Activated naive CD4-positive, alpha-beta T cell treated with anti-CD3 and anti-CD28 coated beads, Interleukin-2, amount 50 U/mL, for 24 hours (primary cell): ENCODE results near the gene GFRA1.

Experiments used
- H3K27ac Mint-ChIP-seq: one replicate; pipeline ENCODE4 v1.8.0; 2021; ENCODE audit warnings: mild to moderate bottlenecking, mixed read lengths
- H3K27me3 Mint-ChIP-seq: one replicate; pipeline ENCODE4 v1.8.0; 2021; ENCODE audit warnings: mixed read lengths
- H3K36me3 Mint-ChIP-seq: one replicate; pipeline ENCODE4 v1.8.0; 2021; ENCODE audit warnings: mixed read lengths
- H3K4me1 Mint-ChIP-seq: one replicate; pipeline ENCODE4 v1.8.0; 2021; ENCODE audit warnings: mixed read lengths
- H3K4me3 Mint-ChIP-seq: one replicate; pipeline ENCODE4 v1.8.0; 2021; ENCODE audit warnings: mild to moderate bottlenecking, mixed read lengths
- H3K9me3 Mint-ChIP-seq: one replicate; pipeline ENCODE4 v1.8.0; 2021; ENCODE audit warnings: mixed read lengths

The GFRA1 gene

GRCh38 chr10:116201011-116201410, 72.0 kb downstream of the GFRA1 start:
- no peaks in the 10 kb centered on the region for H3K9me3 Mint-ChIP-seq
- no peak overlapping the region for H3K27ac Mint-ChIP-seq
- no peak overlapping the region for H3K4me3 Mint-ChIP-seq
- H3K27me3 Mint-ChIP-seq: peaks cover 4% of the 10 kb centered on the region
- H3K4me1 Mint-ChIP-seq: no peaks in the 10 kb centered on the region
- H3K36me3 Mint-ChIP-seq: no peaks in the 10 kb centered on the region

DNA sequence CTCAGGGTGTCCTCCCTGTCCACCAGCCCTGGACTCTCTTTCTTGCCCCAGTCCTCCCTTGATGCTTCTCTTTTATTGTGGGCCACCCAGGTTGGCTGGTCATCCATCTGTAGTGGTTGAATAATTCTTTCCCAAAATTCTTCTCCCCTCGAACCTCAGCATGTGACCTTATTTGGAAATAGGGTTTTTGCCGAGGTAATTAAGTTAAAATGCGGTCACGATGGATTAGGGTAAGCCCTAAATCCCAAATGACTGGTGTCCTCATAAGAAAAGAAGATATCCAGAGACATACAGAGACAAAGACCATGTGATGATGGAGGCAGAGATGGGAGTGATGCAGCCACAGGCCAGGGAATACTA, 74.3 kb downstream of the GFRA1 start:
- Mint-ChIP-seq H3K4me3 (no peak overlapping the region), H3K4me1 (no peaks in the 10 kb centered on the region), H3K36me3 (no peaks in the 10 kb centered on the region), H3K9me3 (peaks cover 11% of the 10 kb centered on the region), H3K27me3 (peaks cover 4% of the 10 kb centered on the region), H3K27ac (no peak overlapping the region)

DNA sequence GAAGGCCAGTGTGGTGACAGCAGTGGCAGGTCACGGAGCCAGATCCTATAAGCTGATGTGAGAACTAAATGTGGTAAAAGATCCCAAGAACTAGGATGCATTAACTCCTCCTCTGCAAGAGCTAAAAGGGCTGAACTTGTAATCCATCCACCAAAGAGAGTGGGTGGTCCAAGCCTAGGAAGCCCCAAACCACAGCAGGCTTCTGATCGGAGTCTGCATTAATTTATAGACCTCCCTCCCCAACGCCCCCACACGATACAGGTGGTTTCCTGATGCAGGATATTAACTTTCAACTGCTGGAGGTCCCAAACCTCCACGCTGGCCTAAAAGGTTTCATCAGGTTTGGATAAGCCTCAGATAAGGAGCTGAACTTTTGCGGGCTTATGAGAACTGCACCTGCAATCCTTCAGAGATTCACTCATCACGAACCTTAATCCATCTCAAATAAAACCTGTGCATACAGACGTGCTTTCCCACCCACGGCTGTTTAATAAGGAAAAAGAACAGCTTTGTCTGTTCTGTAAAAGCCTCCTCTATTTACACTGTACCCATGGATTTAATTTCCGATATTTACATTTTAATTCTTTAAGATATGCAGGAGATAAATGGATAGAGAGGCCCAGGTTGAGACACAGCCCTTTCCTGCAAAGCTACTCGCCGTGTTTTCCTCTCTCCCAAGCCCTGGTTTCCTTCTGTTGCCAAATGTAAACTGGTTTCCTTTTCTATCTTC, 74.9 kb downstream of the GFRA1 start:
- Mint-ChIP-seq H3K4me1 (no peaks in the 10 kb centered on the region), H3K36me3 (no peaks in the 10 kb centered on the region), H3K27ac (no peak overlapping the region), H3K27me3 (peaks cover 4% of the 10 kb centered on the region), H3K4me3 (no peak overlapping the region), H3K9me3 (peaks cover 11% of the 10 kb centered on the region)

- Mint-ChIP-seq H3K36me3 (no peaks in the 10 kb centered on the region), H3K4me3 (no peak overlapping the region), H3K27me3 (no peaks in the 10 kb centered on the region), H3K4me1 (no peaks in the 10 kb centered on the region), H3K27ac (no peak overlapping the region), H3K9me3 (peaks cover 11% of the 10 kb centered on the region)
Measured at GRCh38 chr10:116195583-116195982, 77.4 kb downstream of the GFRA1 start.

DNA sequence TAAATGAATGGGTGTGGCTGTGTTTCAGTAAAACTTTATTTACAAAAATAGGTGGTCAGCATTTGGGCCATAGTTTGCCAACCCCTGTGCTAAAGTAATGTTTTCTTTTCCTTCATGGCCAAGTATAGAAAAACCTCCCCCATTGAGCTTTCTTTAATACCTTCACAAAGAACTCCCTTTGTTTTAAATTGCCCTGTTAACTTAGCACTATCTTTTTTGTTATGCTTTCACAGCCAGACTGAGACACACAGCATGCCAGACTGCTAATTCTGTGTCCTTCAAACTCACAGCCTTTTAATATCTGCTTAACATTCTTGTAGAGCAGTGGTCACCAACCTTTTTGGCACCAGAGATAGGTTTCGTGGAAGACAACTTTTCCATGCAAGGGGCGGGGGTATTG, 78.0 kb downstream of the GFRA1 start:
- no peak overlapping the region for H3K27ac Mint-ChIP-seq
- no peaks in the 10 kb centered on the region for H3K4me1 Mint-ChIP-seq
- no peaks in the 10 kb centered on the region for H3K36me3 Mint-ChIP-seq
- no peaks in the 10 kb centered on the region for H3K27me3 Mint-ChIP-seq
- no peak overlapping the region for H3K4me3 Mint-ChIP-seq
- H3K9me3 Mint-ChIP-seq: peaks cover 11% of the 10 kb centered on the region

DNA sequence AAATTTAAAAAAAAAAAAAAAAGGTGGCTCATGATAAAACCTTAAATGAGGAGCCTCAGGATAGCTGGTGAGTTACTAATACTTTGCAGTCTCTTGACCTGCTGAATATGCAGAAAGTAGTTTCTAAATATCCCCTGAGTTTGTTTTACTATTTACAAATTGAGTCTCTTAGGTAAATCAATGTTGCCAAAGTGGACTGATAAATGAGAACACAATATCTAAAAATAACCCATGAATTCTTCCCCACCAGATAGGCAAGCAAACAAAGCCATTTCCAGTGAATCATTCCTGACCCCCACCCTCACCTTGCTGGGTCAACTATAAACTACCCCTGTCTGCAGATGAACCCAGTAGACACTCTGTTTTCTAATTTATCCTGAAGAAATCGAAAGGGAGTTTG, 78.9 kb downstream of the GFRA1 start:
- H3K4me3 Mint-ChIP-seq: no peak overlapping the region
- H3K27ac Mint-ChIP-seq: no peak overlapping the region
- H3K36me3 Mint-ChIP-seq: no peaks in the 10 kb centered on the region
- no peaks in the 10 kb centered on the region for H3K4me1 Mint-ChIP-seq
- no peaks in the 10 kb centered on the region for H3K27me3 Mint-ChIP-seq
- peaks cover 11% of the 10 kb centered on the region for H3K9me3 Mint-ChIP-seq

DNA sequence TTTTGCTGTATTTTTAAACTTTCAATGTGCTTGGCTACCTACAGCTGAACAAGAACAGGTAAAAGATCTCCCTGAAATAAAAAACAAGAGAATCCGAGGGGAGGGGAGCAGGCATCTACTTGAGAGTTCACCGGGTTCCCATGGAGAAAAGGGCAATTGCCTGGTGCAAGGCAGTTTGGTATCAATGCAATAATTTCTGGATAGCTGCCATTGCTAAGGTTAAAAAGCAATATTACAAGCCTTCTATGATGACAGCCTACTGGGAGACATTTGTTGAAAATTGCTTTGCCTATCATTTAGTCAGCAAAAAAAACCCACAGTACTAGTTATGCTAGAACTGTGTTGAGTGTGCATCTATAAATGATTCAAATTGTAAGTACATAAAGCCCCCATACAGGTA, 82.1 kb downstream of the GFRA1 start:
- Mint-ChIP-seq H3K4me1 (no peaks in the 10 kb centered on the region), H3K27ac (no peak overlapping the region), H3K27me3 (no peaks in the 10 kb centered on the region), H3K4me3 (no peak overlapping the region), H3K9me3 (peaks cover 11% of the 10 kb centered on the region), H3K36me3 (no peaks in the 10 kb centered on the region)

- H3K36me3 Mint-ChIP-seq: no peaks in the 10 kb centered on the region
- H3K4me3 Mint-ChIP-seq: no peak overlapping the region
- H3K27me3 Mint-ChIP-seq: no peaks in the 10 kb centered on the region
- H3K4me1 Mint-ChIP-seq: no peaks in the 10 kb centered on the region
- H3K27ac Mint-ChIP-seq: no peak overlapping the region
- no peaks in the 10 kb centered on the region for H3K9me3 Mint-ChIP-seq
Measured at GRCh38 chr10:116186273-116186672, 86.7 kb downstream of the GFRA1 start.

DNA sequence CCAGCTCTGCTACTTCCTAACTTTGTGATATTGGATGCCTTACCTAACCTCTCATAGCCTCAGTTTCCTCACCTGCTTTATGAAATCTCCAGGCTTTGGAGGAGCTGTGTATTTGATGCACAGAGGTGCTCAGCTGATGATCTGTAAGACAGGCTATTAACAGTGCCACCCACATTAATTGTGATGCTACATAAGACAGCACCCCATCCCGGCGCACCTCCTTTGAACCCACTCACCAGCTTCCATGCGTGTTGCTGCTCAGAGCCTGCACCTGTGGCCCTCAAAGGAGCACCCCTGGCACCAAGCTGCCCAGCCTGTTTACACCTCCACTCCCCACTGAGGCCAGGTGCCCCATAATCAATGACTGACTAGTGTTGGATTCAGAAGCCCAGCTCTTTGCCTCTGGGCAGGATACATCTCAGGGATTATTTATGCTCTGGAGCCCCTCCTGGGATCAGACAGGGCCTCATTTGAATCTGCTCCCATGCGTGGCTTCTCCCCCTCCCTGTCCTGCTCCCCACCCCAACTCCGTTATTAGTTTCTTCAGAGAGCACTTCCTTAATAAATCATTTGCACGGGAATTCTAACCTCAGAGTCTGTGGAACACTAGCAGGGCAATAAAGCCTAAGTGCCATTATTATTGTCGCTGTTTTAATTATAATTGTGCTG, 87.7 kb downstream of the GFRA1 start:
- Mint-ChIP-seq H3K4me3 (no peak overlapping the region), H3K9me3 (no peaks in the 10 kb centered on the region), H3K27ac (peak overlapping the region; percentile 12), H3K4me1 (no peaks in the 10 kb centered on the region), H3K27me3 (no peaks in the 10 kb centered on the region), H3K36me3 (no peaks in the 10 kb centered on the region)

DNA sequence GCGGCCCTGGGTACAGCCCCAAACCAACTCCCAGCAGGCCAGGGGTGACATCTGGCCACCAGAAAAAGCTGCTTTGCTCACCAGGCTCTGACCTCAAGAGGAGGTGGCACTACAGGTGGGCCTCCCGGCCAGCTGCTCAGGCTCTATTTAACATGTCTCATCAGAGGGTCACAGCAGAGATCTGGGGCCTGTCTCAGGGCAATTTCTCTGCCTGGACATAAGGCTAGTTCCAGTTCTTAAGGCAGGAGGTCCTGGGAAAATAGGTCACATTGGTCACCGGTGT, 88.6 kb downstream of the GFRA1 start:
- no peaks in the 10 kb centered on the region for H3K4me1 Mint-ChIP-seq
- no peaks in the 10 kb centered on the region for H3K36me3 Mint-ChIP-seq
- H3K4me3 Mint-ChIP-seq: no peak overlapping the region
- H3K27me3 Mint-ChIP-seq: no peaks in the 10 kb centered on the region
- H3K27ac Mint-ChIP-seq: no peak overlapping the region
- H3K9me3 Mint-ChIP-seq: no peaks in the 10 kb centered on the region

- Mint-ChIP-seq H3K36me3 (no peaks in the 10 kb centered on the region), H3K4me1 (no peaks in the 10 kb centered on the region), H3K27ac (no peak overlapping the region), H3K9me3 (no peaks in the 10 kb centered on the region), H3K4me3 (no peak overlapping the region), H3K27me3 (no peaks in the 10 kb centered on the region)
Measured at GRCh38 chr10:116183733-116184511, 89.1 kb downstream of the GFRA1 start.

- no peaks in the 10 kb centered on the region for H3K4me1 Mint-ChIP-seq
- H3K27ac Mint-ChIP-seq: no peak overlapping the region
- H3K36me3 Mint-ChIP-seq: no peaks in the 10 kb centered on the region
- H3K9me3 Mint-ChIP-seq: no peaks in the 10 kb centered on the region
- no peak overlapping the region for H3K4me3 Mint-ChIP-seq
- H3K27me3 Mint-ChIP-seq: no peaks in the 10 kb centered on the region
Measured at GRCh38 chr10:116182426-116182825, 90.6 kb downstream of the GFRA1 start.

GRCh38 chr10:116178086-116178605, 94.9 kb downstream of the GFRA1 start:
- no peaks in the 10 kb centered on the region for H3K9me3 Mint-ChIP-seq
- H3K27me3 Mint-ChIP-seq: no peaks in the 10 kb centered on the region
- no peaks in the 10 kb centered on the region for H3K4me1 Mint-ChIP-seq
- H3K4me3 Mint-ChIP-seq: no peak overlapping the region
- no peaks in the 10 kb centered on the region for H3K36me3 Mint-ChIP-seq
- H3K27ac Mint-ChIP-seq: no peak overlapping the region

DNA sequence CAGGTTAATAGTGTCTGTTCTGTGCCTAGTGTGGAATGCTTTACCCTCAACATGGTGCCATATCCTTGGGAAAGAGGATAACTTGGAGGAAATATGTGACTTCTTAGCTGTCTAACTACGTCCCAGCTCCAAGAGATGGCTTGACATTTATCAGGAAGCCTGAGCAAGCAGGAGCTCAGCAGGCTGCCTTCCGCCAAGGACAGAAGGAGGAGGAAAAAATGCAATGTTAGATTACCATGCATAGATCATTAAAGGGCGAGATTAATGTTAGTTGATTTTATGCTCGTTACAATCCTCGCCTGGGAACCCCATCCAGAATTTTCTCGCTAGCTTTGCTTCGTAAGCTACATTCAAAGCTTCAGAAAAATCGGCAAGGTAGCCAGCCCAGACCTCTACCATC, 97.8 kb downstream of the GFRA1 start:
- peaks cover 1% of the 10 kb centered on the region for H3K27me3 Mint-ChIP-seq
- H3K4me3 Mint-ChIP-seq: no peak overlapping the region
- H3K27ac Mint-ChIP-seq: no peak overlapping the region
- no peaks in the 10 kb centered on the region for H3K9me3 Mint-ChIP-seq
- no peaks in the 10 kb centered on the region for H3K4me1 Mint-ChIP-seq
- H3K36me3 Mint-ChIP-seq: no peaks in the 10 kb centered on the region

GRCh38 chr10:116171505-116171904, 101.5 kb downstream of the GFRA1 start:
- no peak overlapping the region for H3K27ac Mint-ChIP-seq
- H3K27me3 Mint-ChIP-seq: peaks cover 1% of the 10 kb centered on the region
- no peaks in the 10 kb centered on the region for H3K9me3 Mint-ChIP-seq
- no peak overlapping the region for H3K4me3 Mint-ChIP-seq
- H3K4me1 Mint-ChIP-seq: no peaks in the 10 kb centered on the region
- H3K36me3 Mint-ChIP-seq: no peaks in the 10 kb centered on the region

- H3K27ac Mint-ChIP-seq: no peak overlapping the region
- peaks cover 1% of the 10 kb centered on the region for H3K27me3 Mint-ChIP-seq
- no peak overlapping the region for H3K4me3 Mint-ChIP-seq
- no peaks in the 10 kb centered on the region for H3K36me3 Mint-ChIP-seq
- H3K9me3 Mint-ChIP-seq: no peaks in the 10 kb centered on the region
- H3K4me1 Mint-ChIP-seq: no peaks in the 10 kb centered on the region
Measured at GRCh38 chr10:116170815-116171250, 102.2 kb downstream of the GFRA1 start.
